Natural killer cell (primary cell): ENCODE data around the gene KMO. TPM values are rescaled to one million over a fixed set of nuclear protein-coding genes. Genes with fewer than 3 reads are reported as not detected.

ENCODE experiments used
- ATAC-seq, 3 donors: fragments of 150-1000 bp in 2 of 3; fragments of 200-7000 bp in 1 of 3; cut with Tn5 transposase; 1 replicate in 1 of 3; 2 replicates in 2 of 3; pipeline ENCODE4 v1.10.0; 2021; ENCODE audit warnings: mild to moderate bottlenecking in 2 of 3, moderate library complexity in 2 of 3
- DNase-seq, 2 donors: peaks; one replicate each; pipeline versions ENCODE4 v3.0.0 to v3.0.0-alpha.2; 2013 to 2021; ENCODE audit warnings: mixed read lengths in 1 of 2
- H3K27ac ChIP-seq: one replicate; pipeline ENCODE4 v1.5.1; 2013; ENCODE audit warnings: mild to moderate bottlenecking, low read length
- H3K27me3 ChIP-seq: one replicate; pipeline ENCODE4 v1.6.1; 2013; ENCODE audit warnings: low read length; ENCODE audit not compliant: control insufficient read depth, insufficient read depth
- H3K36me3 ChIP-seq: one replicate; pipeline ENCODE4 v1.6.1; 2013; ENCODE audit warnings: low read length; ENCODE audit not compliant: control insufficient read depth, insufficient read depth
- H3K4me1 ChIP-seq: one replicate; pipeline ENCODE4 v1.6.1; 2013; ENCODE audit warnings: low read length; ENCODE audit not compliant: control insufficient read depth, insufficient read depth
- H3K4me3 ChIP-seq: one replicate; pipeline ENCODE4 v1.5.1; 2013; ENCODE audit warnings: low read length
- H3K9me3 ChIP-seq: one replicate; pipeline ENCODE4 v1.6.1; 2013; ENCODE audit warnings: low read length; ENCODE audit not compliant: control insufficient read depth, insufficient read depth
- H3K27ac Mint-ChIP-seq, 2 donors: one replicate each; pipeline ENCODE4 v1.8.0; 2022; ENCODE audit warnings: mild to moderate bottlenecking in 2 of 2, mixed read lengths in 2 of 2, moderate library complexity in 1 of 2
- H3K27me3 Mint-ChIP-seq, 2 donors: one replicate each; pipeline ENCODE4 v1.8.0; 2022; ENCODE audit warnings: low read depth in 2 of 2, mixed read lengths in 2 of 2
- H3K36me3 Mint-ChIP-seq: one replicate; pipeline ENCODE4 v1.8.0; 2022; ENCODE audit warnings: mixed read lengths
- H3K4me1 Mint-ChIP-seq, 2 donors: one replicate each; pipeline ENCODE4 v1.8.0; 2022; ENCODE audit warnings: mixed read lengths in 2 of 2
- H3K4me3 Mint-ChIP-seq: one replicate; pipeline ENCODE4 v1.8.0; 2022; ENCODE audit warnings: mild to moderate bottlenecking, moderate library complexity, mixed read lengths
- H3K9me3 Mint-ChIP-seq, 2 donors: one replicate each; pipeline ENCODE4 v1.8.0; 2022; ENCODE audit warnings: mixed read lengths in 2 of 2
- WGBS: methylation state at CpG from one replicate; pipeline ENCODE4 v1.1.7; 2013; ENCODE audit warnings: missing lambda C conversion rate; ENCODE audit not compliant: insufficient coverage; 5-methylcytosine and 5-hydroxymethylcytosine counted together
- intact Hi-C: fragments of 100-400 bp; cut with micrococcal nuclease; formaldehyde crosslinking; loops from one replicate; pipeline ENCODE4 v1.14.2; 2022
- total RNA-seq, 4 donors: library from RNA; stranded (reverse); fragments of 120-200 nt in 1 of 4; gene quantifications; one replicate each; pipeline versions ENCODE4 v1.2.3 to v1.2.4, GENCODE V29; 2013 to 2022
- TF ChIP-seq, protein P1 (sequence below): fragments of 200-600 bp; IDR thresholded peaks from one replicate; pipeline ENCODE4 v1.8.0; 2022; ENCODE audit warnings: antibody characterized with exemption

The KMO gene
- total RNA-seq, 3 donors from 2014 or later (not counting 1 experiment from before 2014, with no cell fraction given) = 0.97 to 1.1 TPM; not detected in 1

DNA sequence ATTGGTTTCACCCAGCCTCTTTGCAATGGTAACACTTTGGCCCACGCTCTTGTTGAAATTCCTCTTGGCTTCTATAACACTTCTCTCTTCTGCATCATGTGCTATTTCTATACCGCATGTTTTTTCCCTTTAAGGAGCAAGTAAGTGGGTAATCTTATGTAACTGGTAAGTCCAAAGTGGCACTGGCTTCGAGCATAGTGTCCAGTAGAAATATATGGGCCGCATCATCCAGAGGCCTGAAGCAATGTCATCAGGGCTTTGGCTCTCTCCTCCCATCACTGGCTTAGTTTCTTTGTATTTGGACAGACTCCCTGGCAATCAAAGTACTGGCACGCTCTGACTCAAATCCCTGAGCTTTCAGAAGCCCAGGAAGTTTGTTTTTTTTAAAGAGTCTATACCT is 90.5 kb downstream of the KMO start:
- Histone ChIP-seq H3K4me1 (no peaks in the 10 kb centered on the region), H3K9me3 (no peaks in the 10 kb centered on the region), H3K4me3 (no peak overlapping the region), H3K36me3 (no peaks in the 10 kb centered on the region), H3K27me3 (no peaks in the 10 kb centered on the region), H3K27ac (no peak overlapping the region)
- DNase-seq = no peak
- TF ChIP-seq, protein P1, sequence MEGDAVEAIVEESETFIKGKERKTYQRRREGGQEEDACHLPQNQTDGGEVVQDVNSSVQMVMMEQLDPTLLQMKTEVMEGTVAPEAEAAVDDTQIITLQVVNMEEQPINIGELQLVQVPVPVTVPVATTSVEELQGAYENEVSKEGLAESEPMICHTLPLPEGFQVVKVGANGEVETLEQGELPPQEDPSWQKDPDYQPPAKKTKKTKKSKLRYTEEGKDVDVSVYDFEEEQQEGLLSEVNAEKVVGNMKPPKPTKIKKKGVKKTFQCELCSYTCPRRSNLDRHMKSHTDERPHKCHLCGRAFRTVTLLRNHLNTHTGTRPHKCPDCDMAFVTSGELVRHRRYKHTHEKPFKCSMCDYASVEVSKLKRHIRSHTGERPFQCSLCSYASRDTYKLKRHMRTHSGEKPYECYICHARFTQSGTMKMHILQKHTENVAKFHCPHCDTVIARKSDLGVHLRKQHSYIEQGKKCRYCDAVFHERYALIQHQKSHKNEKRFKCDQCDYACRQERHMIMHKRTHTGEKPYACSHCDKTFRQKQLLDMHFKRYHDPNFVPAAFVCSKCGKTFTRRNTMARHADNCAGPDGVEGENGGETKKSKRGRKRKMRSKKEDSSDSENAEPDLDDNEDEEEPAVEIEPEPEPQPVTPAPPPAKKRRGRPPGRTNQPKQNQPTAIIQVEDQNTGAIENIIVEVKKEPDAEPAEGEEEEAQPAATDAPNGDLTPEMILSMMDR = no peak
- Mint-ChIP-seq H3K36me3 (no peaks in the 10 kb centered on the region), H3K4me1 (peaks cover 0 to under 1% of the 10 kb centered on the region in 2 donors), H3K27ac (no peak overlapping the region), H3K4me3 (no peak overlapping the region), H3K9me3 (no peaks in the 10 kb centered on the region), H3K27me3 (no peaks in the 10 kb centered on the region)
- WGBS = 98% methylated on average over 5 of the region's 5 CpGs
- intact Hi-C loops = no loop called here
- no peak for ATAC-seq

DNA sequence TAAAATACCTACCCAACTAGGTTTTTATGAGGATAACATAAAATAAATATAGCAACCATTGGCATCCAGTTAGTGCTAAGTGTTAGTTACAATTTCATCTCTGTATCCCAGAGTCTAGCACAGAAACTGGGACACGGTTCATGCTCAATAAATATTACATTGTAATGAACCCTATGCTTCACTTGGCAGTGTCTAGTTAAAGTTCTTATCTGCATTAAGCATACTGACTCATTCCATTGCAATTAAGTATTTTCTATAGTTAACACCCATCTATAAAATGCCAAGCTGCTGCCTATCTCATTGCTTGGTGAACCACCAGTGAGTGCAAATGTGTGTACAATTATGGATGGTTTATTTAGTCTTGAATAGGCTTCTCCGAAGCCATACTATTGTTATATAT is 92.8 kb downstream of the KMO start:
- no peak overlapping the region for H3K4me3 ChIP-seq
- Mint-ChIP-seq H3K36me3 (no peaks in the 10 kb centered on the region), H3K4me3 (no peak overlapping the region), H3K27ac (no peak overlapping the region), H3K9me3 (no peaks in the 10 kb centered on the region), H3K4me1 (peaks cover 8% of the 10 kb centered on the region in 2 donors), H3K27me3 (no peaks in the 10 kb centered on the region)
- intact Hi-C loops = no loop called here
- H3K27me3 ChIP-seq = no peaks in the 10 kb centered on the region
- no peak overlapping the region for H3K27ac ChIP-seq
- 95% methylated on average over 2 of the region's 2 CpGs for WGBS
- H3K36me3 ChIP-seq = no peaks in the 10 kb centered on the region
- TF ChIP-seq, protein P1 = no peak
- H3K9me3 ChIP-seq = no peaks in the 10 kb centered on the region
- DNase-seq = no peak
- ATAC-seq = no peak
- H3K4me1 ChIP-seq = no peaks in the 10 kb centered on the region

DNA sequence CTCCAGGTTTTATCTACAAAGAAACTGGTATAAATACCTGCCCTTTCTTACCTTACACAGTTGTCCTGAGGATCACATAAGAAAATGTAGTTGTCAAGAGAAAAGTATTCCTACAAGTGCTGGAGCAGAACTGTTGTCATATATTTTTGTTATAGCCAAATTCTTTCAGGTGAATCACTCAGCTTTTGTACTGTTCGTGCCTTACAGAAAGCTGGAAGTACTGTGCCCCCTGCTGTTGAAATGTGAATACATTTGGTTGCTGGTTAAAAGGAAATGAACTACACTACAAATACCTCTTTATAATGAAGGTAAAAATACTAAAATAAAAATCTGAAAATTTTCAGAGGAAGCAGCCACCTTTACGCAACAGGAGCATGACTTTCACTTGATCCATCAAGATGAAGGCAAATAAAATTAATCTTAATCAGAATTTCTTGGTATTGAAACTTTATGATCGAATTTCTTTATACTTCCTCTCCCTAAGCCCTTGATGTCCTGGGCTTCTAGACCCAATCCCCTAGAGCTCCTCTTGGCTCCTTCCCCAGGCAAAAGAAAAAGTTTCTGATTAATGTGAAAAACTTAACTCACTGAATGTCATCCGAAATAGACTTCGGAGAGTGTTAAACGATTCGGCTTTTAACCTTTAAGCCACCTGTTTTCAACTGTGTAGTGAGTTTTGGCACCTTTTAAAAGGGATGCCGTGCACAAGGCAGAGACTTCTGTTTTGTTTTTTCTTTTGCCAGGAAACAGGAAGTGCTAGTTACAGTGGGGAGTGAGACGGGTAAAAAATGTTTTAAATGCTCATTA is 95.5 kb downstream of the KMO start:
- intact Hi-C loops = loop anchor here (1.0 kb wide), 2 partner anchors 16 to 96 kb away; no protein-coding TSS in a partner anchor
- no peaks in the 10 kb centered on the region for H3K9me3 Mint-ChIP-seq

More for the DNA sequence above, 95.5 kb downstream of the KMO start:
- H3K36me3 Mint-ChIP-seq = no peaks in the 10 kb centered on the region
- Histone ChIP-seq H3K9me3 (no peaks in the 10 kb centered on the region), H3K36me3 (no peaks in the 10 kb centered on the region), H3K27me3 (no peaks in the 10 kb centered on the region), H3K4me3 (no peak overlapping the region), H3K4me1 (no peaks in the 10 kb centered on the region), H3K27ac (peak overlapping the region; percentile 49)
- H3K4me3 Mint-ChIP-seq = peak overlapping the region; percentile 65
- peak overlapping the region; percentile 36 to 82 for H3K27ac Mint-ChIP-seq
- no peaks in the 10 kb centered on the region for H3K27me3 Mint-ChIP-seq
- peaks cover 8% of the 10 kb centered on the region in 2 donors for H3K4me1 Mint-ChIP-seq
- ATAC-seq = peak in 2 of 3 donors; percentile 71 to 91
- DNase-seq = peak in 1 of 2 donors; percentile 81
- 33% methylated on average over 7 of the region's 9 CpGs for WGBS
- TF ChIP-seq, protein P1 = peak; percentile 63
